NCI-H82 (cell line): ENCODE results near the gene CEP85.
"Not testable (repeated sequence)": the region's sequence is repeated elsewhere in the genome, so short reads cannot be mapped to it uniquely, and the experiment has no call there.

Experiments
- DNase-seq: peaks from one replicate; lab custom pipeline; 2025; lab: John Stamatoyannopoulos, UW

Gene CEP85

DNA sequence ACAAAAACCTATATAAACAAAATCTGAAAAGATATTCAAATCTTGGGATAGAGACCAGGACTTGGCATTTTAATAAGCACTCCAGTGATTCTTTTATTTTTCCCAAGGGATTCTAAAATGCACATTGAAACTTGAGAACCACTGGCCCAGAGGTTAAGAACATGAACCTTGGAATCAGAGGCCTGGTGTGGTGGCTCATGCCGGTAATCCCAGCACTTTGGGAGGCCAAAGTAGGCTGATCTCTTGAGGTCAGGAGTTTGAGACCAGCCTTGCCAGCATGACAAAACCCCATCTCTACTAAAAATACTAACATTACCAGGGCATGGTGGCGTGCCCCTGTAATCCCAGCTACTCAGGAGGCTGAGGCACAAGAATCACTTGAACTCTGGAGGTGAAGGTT is 12.9 kb upstream of the CEP85 start:
- no peak for DNase-seq

DNA sequence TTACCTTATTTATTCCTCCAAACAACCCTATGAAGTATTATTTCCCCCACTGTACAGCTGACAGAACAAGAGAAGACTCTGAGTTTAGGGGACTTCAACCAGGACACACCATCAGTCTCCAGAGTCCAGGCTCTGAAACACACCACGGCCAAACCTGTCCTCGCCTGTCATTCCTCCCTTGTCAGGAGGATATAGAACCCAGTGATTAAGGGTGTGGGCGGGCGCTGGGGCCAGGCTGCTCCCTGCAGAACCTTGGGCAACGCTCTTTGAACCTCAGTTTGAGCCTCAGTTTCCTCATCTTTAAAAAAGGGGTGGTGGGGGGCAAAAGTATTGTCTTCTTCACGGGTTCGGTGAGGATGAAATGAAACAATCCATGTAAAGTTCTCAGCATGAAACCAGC is 9.4 kb upstream of the CEP85 start:
- no peak for DNase-seq

DNA sequence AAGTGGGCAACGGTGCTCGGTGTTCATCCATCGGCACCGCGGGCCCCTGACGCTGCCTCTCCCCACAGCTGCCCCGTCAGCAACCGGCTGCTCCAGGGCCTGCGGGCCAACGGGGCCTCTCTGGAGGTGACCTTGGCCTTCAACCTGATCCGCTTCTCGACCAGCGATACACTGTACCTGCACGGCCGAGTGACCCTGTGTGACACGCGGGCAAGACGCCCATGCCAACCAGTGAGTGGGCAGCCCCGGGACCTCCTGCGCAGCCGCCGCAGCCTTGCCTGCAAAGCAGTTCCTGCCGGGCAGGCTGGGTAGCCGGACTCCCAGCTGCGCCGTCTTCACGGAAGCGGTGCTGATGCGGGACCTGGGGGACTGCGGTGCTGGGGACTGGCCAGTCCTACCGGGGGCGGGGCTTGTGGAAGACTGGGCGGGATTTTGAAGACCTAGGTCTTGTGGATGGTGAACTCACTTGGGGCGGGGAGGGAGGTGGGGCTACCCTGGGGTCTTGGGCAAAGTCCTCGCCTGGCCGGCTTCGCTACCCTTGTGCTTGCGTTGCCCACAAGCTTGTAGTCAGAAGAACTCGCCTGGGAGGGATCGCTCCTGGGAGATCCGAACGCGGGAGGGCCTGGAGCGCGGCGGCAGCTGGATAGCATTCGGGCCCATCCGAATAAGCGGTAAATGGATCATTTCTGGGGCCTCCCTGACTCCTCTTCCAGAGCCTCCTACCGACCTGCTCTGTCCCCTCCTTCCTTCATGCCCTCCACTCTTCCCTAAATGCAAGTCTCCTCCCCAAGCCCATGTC is 8.8 kb upstream of the CEP85 start:
- peak; percentile 38 for DNase-seq

DNA sequence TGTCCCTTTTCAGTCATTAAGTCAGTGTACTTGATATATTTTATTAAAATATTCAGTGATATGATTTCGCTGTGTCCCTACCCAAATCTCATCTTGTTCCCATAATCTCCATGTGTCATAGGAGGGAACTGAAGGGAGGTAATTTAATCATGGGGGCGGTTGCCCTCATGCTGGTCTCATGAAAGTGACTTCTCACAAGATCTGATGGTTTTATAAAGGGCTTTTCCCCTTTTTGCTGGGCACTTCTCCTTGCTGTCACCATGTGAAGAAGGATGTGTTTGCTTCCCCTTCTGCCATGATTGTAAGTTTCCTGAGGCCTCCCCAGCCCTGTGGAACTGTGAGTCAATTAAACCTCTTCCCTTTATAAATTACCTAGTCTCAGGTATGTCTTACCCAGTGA is 3.3 kb upstream of the CEP85 start:
- DNase-seq, result not testable (repeated sequence)

DNA sequence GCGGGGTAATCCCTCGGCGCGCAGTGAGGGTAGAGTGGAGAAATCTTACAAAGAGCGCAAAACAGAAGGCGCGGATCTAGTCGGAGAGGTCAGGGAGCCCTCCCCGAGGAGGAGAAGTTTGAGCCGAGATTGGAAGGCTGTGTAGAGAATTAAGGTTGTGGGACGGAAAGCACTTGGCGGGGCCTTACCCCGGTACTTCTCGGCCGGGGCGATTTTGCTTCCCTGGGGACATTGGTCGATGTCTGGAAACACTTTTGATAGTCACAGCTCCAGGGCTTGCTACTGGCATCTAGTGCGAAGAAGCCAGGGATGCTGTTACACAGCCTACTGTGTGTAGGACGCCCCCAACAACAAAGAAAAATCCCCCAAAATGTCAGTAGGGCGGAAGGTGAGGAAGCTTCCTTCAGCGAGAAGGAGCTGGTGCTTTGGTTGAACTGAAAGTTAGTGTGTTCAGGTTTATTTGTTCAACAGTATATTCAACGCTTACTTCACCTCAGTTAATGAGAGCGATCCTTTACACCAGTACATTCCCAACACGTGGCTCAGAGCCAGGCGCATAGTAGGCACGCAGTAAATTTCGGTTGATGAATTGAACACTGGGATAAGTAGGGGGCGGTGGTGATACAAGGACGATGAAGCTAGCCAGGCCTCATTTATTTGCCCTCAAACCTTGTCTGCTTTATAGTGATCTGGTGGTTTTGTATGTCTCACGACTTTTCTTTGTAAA is 807 bp downstream of the CEP85 start:
- peak; percentile 52 for DNase-seq

DNA sequence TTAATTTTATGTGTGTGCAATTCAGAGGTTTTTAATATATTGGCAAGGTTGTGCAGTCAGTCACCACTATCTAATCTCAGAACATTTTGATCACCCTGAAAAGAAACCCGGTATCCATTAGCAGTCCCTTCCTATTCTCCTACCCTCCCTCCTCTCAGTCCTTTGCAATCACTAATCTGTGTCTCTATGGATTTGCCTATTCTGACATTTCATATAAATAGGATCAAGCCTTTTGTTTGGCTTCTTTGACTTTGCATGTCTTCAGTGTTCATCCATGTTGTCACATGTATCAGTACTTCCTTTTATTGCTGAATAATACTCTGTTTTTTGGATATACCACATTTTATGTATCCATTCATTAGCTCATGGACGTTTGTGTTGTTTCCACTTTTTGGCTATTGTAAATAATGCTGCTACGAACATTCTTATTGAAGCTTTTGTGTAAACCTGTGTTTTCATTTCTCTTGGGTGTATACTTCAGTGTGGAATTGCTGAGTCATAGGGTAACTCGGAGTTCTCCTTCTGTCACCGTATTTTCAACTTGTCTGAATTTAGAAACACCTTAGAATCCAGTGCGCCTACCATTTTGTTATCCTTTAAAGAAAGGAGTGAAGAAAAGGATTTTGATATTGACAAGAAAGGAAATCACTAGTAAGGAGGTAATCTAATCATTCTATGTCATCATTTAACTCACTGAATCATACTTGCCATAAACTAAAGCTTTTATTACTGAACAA is 3.4 kb downstream of the CEP85 start:
- no peak for DNase-seq

DNA sequence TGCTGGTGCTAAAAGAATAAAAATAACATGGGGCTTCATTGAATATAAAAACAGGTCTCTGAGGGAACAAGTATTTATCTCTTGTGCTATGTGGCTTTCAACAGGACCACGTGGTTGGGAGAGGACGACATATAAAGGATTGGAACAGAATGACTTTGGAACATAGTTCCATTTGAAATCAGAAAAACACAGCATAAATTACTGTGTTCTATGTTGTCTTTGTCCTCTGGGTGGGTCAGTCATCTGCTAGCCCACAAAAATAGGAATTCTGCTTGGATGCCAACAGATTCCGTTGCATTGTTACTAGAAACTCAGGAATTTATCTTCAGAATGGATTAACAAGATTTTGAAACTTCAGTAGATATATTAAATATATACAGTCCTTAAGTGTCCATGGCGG is 5.9 kb downstream of the CEP85 start:
- DNase-seq, result no peak

DNA sequence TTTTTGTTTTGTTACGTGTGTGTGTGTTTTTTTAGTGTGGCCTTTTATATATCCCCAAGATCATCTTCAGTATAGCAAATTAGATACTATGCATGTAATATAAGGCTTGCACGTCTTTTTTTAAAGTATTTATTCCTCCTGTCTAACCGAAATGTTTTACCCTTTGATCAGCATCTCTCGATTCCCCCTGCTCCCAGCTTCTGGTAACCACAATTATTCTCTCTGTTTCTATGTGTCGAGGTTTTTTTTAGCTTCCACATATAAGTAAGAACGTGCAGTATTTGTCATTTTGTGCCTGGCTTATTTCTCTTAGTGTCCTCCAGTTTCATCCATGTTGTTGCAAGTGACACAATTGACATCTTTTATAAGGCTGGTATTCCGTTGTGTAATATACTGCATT is 18.7 kb downstream of the CEP85 start:
- DNase-seq, result no peak

DNA sequence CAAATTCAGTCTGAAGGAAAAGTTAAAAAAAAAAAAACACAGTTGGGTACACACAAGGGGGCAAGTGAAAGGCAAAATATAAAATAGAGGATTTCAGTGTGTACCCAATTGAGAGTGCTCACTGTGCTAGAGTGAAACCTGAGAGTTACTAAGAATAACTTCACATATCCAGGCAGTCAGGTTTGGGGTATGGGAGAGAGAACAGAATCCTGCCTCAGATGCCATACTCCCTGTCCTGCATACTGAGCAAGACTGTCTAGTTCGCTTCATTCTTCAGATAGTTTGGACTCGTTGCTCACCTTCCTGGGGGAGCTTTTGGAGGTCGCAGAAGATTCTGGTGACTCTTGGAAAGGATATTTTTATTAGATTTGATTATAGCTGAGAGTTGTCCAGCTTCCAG is 20.4 kb downstream of the CEP85 start:
- no peak for DNase-seq

DNA sequence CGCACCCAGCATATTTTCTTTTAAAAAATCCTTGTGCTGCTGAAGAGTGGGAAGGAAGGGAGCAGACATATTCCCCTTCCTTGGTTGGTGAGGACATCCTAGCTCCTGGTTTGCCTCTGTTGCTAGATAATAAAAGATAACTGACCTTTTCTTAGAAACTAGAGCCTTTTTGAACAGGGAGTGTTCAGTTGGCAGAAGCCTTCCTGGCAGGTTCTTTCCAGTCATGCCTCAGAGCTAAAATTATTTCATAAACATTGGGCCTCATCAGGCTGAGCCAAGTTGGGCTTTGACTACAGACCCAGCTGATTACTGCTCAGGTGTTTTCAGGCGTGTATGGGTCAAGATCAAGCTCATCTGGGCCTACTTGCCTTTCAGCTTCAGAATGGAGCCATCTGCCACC is 23.2 kb downstream of the CEP85 start:
- no peak for DNase-seq

DNA sequence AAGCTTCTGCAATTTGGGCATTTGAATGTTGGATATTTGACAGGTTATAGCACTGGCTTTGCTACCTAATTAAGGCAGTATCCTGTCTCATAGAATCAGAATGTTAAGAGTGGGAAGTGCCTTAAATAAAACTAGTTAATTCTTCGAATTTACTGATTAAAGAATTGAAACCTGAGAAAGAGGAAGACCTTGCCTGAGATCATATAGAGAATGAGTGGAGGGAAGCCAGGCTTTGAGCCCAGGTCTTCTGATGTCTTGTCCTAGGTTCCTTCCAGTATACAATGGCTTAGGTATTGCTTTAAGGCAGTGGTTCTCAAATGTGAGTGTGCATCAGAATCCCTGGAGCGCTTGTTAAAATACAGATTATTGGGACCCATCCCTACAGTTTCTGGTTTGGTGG is 25.0 kb downstream of the CEP85 start:
- DNase-seq, result no peak

DNA sequence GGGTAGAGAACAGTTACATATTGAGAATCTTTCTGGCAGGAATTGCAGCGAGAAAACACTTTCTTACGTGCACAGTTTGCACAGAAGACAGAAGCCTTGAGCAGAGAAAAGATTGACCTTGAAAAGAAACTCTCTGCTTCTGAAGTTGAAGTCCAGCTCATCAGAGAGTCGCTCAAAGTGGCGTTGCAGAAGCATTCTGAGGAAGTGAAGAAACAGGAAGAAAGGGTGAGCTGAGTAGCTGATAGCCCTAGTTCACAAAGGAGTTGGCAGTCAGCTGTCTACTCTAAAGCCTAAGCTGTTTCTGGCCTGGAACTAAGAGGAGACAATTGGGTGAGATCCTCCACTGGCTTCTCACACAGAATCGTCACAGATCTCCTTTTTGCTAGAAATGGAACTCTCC is 25.6 kb downstream of the CEP85 start:
- no peak for DNase-seq

DNA sequence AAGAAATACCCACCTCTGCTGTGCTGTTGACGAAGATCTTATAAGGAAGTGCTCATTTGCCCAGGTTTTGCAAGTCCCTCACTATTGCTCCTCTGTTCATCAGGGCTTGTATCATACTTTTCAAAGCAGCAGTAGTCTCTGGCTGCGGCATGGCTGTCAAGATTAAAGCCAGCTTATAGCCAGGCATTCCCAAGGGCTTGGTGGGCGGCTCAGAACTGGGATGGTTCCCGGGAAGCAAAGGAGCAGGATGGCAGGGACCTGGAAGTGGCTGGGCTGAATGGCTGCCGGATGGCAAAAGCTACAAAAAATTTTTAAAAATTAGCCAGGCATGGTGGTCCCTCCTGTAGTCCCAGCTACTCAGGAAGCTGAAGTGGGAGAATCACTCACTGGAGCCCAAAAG is 29.2 kb downstream of the CEP85 start:
- no peak for DNase-seq

DNA sequence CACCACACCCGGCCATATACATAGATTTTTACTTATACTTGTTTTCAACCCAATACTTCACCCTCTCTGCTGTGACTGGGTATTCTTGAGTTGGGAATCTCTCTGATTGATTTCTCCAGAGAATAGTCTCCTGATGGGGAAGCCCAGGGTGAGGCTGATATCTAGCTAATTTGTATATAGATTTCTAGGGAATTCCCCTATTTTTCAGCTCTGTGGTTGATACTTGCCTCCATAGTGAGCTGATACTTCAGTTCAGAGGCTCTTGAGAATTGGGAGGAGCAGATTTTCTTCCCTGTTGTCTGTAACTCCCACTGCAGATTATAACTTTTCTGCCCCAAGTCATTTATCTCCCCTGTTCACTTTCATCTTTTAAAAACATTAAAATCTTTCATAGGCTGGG is 31.4 kb downstream of the CEP85 start:
- no peak for DNase-seq

DNA sequence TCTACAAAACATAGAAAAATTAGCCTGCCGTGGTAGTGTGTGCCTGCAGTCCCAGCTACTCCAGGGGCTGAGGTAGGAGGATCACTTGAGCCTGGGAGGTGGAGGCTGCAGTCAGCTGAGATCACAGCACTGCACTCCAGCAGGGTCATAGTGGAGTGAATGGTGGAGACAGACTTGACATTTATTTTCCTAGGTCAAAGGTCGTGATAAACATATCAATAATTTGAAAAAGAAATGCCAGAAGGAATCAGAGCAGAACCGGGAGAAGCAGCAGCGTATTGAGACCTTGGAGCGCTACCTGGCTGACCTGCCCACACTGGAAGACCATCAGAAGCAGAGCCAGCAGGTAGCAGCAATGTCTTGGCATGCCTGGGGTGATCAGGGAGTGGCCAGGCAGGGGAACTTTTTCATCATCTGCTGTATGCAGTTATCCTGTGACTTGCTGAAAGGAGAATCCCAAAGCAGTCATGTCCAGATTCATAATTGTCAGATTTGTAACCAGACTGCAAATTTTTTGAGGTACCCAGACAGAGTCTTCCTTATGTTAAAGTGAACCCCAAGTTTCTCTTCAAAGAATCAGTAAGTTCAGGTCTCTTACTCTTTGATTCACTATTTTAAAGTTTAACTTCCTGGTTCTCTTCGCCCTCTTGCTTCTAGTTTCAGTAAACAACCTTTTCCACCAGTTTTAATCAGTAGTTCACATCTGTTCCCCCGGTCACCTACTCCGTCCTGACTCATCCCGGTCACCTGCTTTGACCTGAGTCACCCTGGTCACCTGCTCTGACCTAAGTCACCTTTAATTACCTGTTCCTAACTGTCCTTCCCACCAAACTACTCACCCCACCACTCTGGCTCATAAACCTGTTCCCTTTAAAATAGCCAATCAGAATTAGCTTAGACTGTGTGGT is 34.5 kb downstream of the CEP85 start:
- DNase-seq, result no peak

DNA sequence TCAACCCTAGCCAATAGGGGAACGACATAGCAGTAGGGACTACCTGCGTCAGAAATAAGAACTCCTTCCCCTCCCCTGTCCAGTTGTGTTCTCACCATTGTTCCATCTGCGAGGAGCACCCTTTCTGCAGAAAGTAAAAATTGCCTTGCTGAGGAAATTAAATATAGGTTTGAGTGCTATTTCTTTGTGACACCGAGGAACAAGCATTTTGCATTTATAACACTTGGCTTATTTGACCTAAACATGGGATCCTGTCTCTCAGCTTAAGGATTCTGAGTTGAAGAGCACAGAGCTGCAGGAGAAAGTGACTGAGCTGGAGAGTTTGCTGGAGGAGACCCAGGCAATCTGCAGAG is 35.2 kb downstream of the CEP85 start:
- DNase-seq, result no peak

DNA sequence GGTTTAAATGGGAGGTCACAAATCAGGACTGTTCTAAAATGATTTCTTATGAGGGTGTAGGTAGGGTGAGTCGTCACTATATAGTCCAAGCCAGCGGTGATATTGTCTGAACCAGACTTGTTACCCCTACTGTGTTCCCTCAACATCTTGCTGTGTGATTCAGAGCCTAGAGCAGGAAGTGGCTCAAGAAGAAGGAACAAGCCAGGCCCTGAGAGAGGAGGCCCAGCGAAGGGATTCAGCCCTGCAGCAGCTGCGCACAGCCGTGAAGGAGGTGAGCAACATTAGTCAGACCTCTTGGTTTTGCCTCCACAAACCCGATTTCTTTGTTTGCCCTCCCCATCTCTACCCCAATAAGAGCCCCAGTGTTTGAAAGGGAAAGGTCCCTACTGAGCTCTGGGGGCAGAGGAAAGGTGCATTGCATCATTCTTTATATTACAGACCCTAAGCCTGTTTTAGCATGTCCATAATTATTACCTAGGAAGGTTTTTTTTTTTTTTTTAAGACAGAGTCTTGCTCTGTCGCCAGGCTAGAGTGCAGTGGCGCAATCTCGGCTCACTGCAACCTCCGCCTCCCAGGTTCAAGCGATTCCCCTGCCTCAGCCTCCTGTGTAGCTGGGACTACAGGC is 40.9 kb downstream of the CEP85 start:
- no peak for DNase-seq

DNA sequence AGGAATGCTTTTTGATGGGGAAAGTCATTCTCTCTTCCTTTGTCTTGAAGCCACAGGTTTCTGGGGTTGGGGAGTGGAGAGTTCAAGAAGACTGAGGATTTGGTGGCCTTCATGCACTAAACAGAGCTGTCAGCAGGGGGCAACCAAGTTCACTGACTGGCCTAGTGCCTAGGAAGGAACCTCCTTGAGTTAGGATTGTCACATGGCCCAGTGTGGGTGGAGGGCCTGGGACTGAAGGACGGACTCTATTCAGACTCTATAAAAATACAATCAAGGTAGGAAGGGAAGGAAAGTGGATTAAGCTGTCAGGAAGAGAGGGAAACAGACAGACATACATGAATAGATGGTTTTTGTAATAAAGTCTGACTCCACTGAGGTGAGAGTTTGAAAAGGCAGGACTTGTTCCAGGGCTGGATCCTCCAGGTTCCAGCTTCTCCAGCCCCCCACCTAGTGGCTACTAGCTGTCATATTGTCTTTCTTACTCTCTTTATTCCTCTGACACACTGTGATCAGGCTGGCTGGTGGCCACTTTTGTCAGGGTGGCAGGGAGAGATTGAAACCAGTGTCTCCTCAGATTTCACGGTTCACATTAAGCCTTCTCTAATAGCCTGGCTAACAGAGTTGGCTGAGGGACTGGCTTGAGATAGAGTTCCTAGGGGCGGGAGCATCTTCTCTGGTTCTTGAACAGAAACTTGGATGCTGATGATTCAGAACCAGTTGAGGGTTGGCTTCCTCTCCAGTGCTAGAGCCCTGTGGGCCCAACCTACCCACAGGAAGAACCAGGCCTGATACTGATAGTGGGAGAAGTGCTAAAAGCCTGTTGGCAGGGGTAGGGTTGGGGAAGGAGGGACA is 41.8 kb downstream of the CEP85 start:
- peak; percentile 91 for DNase-seq

DNA sequence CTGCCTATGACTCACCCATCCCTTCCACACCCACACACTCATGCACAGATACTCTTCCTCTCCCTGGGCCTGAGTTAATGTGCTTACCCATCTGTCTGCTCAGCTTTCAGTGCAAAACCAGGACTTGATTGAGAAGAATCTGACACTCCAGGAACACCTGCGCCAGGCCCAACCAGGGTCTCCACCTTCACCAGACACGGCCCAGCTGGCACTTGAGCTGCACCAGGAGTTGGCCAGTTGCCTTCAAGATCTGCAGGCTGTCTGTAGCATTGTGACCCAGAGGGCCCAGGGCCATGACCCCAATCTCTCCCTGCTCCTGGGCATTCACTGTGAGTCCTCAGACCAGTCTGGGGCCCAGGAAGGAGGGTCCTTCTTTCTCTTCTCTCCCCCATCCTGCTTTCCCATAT is 42.4 kb downstream of the CEP85 start:
- DNase-seq, result peak; percentile 40

DNA sequence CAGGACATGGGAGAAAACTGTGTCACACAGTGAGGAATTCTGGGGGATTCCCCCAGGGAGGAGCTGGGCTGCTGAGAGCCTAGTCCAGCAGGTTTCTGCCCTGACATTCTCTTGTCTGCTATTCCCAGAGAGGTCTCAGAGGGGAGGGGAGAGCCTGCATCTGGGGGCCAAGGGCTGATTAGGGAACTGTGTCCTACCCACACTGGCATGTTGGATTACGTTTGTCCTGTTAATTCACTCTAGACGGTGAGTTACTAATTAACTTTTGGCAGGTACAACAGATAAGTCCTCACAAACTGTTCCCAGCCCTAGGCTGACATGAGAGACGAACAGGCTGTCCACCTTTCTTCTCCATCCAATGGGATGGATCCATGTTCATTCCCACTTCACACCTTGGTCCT is 43.3 kb downstream of the CEP85 start:
- no peak for DNase-seq

DNA sequence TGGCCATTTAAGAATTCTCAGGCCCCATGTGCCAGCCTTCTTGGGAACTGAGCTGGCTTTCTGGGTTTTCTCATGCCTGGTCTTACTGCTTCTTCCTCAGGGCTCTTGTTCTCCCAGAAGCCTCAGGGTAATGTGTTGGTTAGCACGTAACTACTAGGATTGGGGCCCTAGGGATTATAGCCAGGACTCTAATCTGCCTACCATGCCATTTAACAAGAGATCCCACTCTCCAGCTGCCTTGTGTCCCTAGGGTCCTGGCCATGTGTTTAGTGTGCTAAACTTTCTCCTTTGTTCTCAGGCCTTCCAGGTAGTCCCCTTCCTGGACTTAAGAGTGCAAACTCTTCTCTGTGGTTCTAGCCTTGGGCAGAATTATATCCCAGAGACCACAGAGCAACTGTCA is 43.7 kb downstream of the CEP85 start:
- peak; percentile 94 for DNase-seq
